K562 (cell line): ENCODE results near the gene ARHGAP29.

Experiments
- HDAC2 ChIP-seq: fragments of 450-650 bp; IDR thresholded peaks from 2 replicates; pipeline ENCODE4 v1.6.1; 2016; ENCODE audit warnings: mild to moderate bottlenecking
- RBM14 ChIP-seq: fragments of 200-400 bp; formaldehyde crosslinking; IDR thresholded peaks from 2 replicates; pipeline ENCODE4 v1.6.1; 2018; ENCODE audit warnings: low read depth, mild to moderate bottlenecking, low read length, moderate library complexity, borderline replicate concordance; ENCODE audit not compliant: insufficient read depth
- SIN3A ChIP-seq, 2 experiments: fragments of 150-350 bp in 1 of 2; IDR thresholded peaks; 2 replicates each; pipeline ENCODE4 v1.6.1; 2011 to 2016; ENCODE audit warnings: borderline replicate concordance in 2 of 2, low read depth in 2 of 2, low read length in 2 of 2, mild to moderate bottlenecking in 2 of 2, moderate library complexity in 2 of 2; ENCODE audit not compliant: control insufficient read depth in 1 of 2

DNA sequence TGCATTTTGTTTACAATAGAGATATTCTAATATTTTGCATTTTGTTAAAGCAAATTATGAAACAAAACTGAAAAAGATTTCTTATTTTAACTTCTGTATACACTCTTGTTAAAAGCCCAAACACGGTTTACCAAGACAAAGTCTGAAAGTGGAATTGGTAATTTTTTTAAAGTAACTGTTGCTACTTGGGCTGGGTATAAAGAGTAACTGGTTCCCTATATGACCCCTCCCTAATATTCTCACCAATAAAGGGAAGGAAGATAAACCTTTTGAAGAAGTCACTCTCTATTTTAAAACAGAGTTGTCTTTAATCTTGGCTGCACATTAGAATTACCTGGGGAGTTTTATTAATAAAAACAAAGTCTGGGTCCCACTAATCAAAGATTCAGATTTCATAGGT is 27.4 kb downstream of the ARHGAP29 start:
- no peak for TF ChIP-seq RBM14
- no peak for TF ChIP-seq HDAC2
- no peak for TF ChIP-seq SIN3A (IDR thresholded peaks at IDR 0.05; ENCODE audit: borderline replicate concordance in 2 of 2, control insufficient read depth in 1 of 2, low read depth in 2 of 2, low read length in 2 of 2)
